HepG2 (cell line): ENCODE results near the gene LIME1. TPM values are rescaled to one million over a fixed set of nuclear protein-coding genes. Genes with fewer than 3 reads are reported as not detected.

Experiments used
- ADNP ChIP-seq: sonication (generic); formaldehyde crosslinking; IDR thresholded peaks from 2 replicates; pipeline ENCODE4 v1.4.0; 2020; ENCODE audit warnings: missing genetic modification reagents
- CCDC6 ChIP-seq: sonication (generic); formaldehyde crosslinking; IDR thresholded peaks from 2 replicates; pipeline ENCODE4 v1.8.1; 2022; ENCODE audit warnings: mild to moderate bottlenecking, missing genetic modification reagents, moderate library complexity
- FOXM1 ChIP-seq: sonication (generic); formaldehyde crosslinking; IDR thresholded peaks from 2 replicates; pipeline ENCODE4 v1.5.0; 2020; ENCODE audit warnings: missing genetic modification reagents
- MTA3 ChIP-seq: sonication (generic); formaldehyde crosslinking; IDR thresholded peaks from 2 replicates; pipeline ENCODE4 v1.4.0; 2020; ENCODE audit warnings: missing genetic modification reagents
- MTF2 ChIP-seq: sonication (generic); formaldehyde crosslinking; IDR thresholded peaks from 2 replicates; pipeline ENCODE4 v1.5.0; 2020; ENCODE audit warnings: missing genetic modification reagents, borderline replicate concordance
- MYPOP ChIP-seq: sonication (generic); formaldehyde crosslinking; IDR thresholded peaks from 2 replicates; pipeline ENCODE4 v1.8.1; 2023; ENCODE audit warnings: mild to moderate bottlenecking, moderate library complexity, missing genetic modification reagents
- PHB2 ChIP-seq: fragments of 450-650 bp; IDR thresholded peaks from 2 replicates; pipeline ENCODE4 v1.6.1; 2018; ENCODE audit not compliant: partially characterized antibody
- RARG ChIP-seq: sonication (generic); formaldehyde crosslinking; IDR thresholded peaks from 2 replicates; pipeline ENCODE4 v1.4.0; 2020; ENCODE audit warnings: low read depth, mild to moderate bottlenecking, missing genetic modification reagents
- RCOR2 ChIP-seq: IDR thresholded peaks from 2 replicates; pipeline ENCODE4 v1.6.1; 2016; ENCODE audit warnings: missing biosample characterization, missing genetic modification reagents
- SRY ChIP-seq: sonication (generic); formaldehyde crosslinking; IDR thresholded peaks from 2 replicates; pipeline ENCODE4 v1.8.0; 2022; ENCODE audit warnings: mild to moderate bottlenecking, missing genetic modification reagents
- YY1 ChIP-seq: IDR thresholded peaks from 2 replicates; pipeline ENCODE4 v1.6.1; 2011; ENCODE audit warnings: low read length, low read depth, moderate library complexity, mild to moderate bottlenecking; ENCODE audit not compliant: insufficient read depth, insufficient replicate concordance
- ZNF224 ChIP-seq: sonication (generic); formaldehyde crosslinking; IDR thresholded peaks from 2 replicates; pipeline ENCODE4 v1.5.0; 2020; ENCODE audit warnings: mild to moderate bottlenecking, missing genetic modification reagents
- ZNF44 ChIP-seq: sonication (generic); formaldehyde crosslinking; IDR thresholded peaks from 2 replicates; pipeline ENCODE4 v1.5.1; 2020; ENCODE audit warnings: mild to moderate bottlenecking, missing genetic modification reagents
- ZNF766 ChIP-seq: sonication (generic); formaldehyde crosslinking; IDR thresholded peaks from 2 replicates; pipeline ENCODE4 v1.5.0; 2020; ENCODE audit warnings: missing genetic modification reagents, borderline replicate concordance
- ZNF879 ChIP-seq: sonication (generic); formaldehyde crosslinking; IDR thresholded peaks from 2 replicates; pipeline ENCODE4 v1.8.1; 2023; ENCODE audit warnings: missing genetic modification reagents
- ZSCAN30 ChIP-seq: sonication (generic); formaldehyde crosslinking; IDR thresholded peaks from 2 replicates; pipeline ENCODE4 v1.5.0; 2020; ENCODE audit warnings: mild to moderate bottlenecking, missing genetic modification reagents
- polyA plus RNA-seq, 8 experiments: library from polyadenylated mRNA; depleted of rRNA in 3 of 8; stranded (reverse) in 7 of 8; unstranded in 1 of 8; fragments of >200 nt; fragmentation: Illumina TruSeq in 4 of 8; extraction: Trizol in 4 of 8; gene quantifications; 2 replicates each; pipeline versions ENCODE4 v1.2.1 to v1.2.3, GENCODE V29; 2011 to 2016; ENCODE audit warnings: low read depth in 4 of 8, missing spikeins in 1 of 8, mixed read lengths in 1 of 8; ENCODE audit not compliant: insufficient read depth in 1 of 8
- total RNA-seq, 5 experiments: library from RNA; depleted of rRNA; stranded (reverse); fragments of >200 nt; fragmentation: Illumina TruSeq; extraction: Trizol; gene quantifications; 2 replicates each; pipeline ENCODE4 v1.2.3, GENCODE V29; 2016; ENCODE audit warnings: low read depth in 1 of 5
- TF ChIP-seq, protein P1 (sequence below): sonication (generic); formaldehyde crosslinking; IDR thresholded peaks from 2 replicates; pipeline ENCODE4 v1.5.0; 2020; ENCODE audit warnings: mild to moderate bottlenecking, missing genetic modification reagents
- TF ChIP-seq, protein P2 (sequence below): sonication (generic); formaldehyde crosslinking; IDR thresholded peaks from 2 replicates; pipeline ENCODE4 v1.9.0; 2021; ENCODE audit warnings: missing genetic modification reagents, mild to moderate bottlenecking, borderline replicate concordance
- TF ChIP-seq, protein P3 (sequence below): sonication (generic); formaldehyde crosslinking; IDR thresholded peaks from 2 replicates; pipeline ENCODE4 v1.4.0; 2020; ENCODE audit warnings: missing genetic modification reagents, borderline replicate concordance
- TF ChIP-seq, protein P4 (sequence below): sonication (generic); formaldehyde crosslinking; conservative IDR thresholded peaks from 2 replicates; pipeline ENCODE4 v1.4.0; 2020; ENCODE audit warnings: missing genetic modification reagents

LIME1 gene
- total and polyA plus RNA-seq, 2 of the 13 experiments (the other 11 are each of a cell fraction or from before 2014, with no cell fraction given) = 13.0 to 61.5 TPM

DNA sequence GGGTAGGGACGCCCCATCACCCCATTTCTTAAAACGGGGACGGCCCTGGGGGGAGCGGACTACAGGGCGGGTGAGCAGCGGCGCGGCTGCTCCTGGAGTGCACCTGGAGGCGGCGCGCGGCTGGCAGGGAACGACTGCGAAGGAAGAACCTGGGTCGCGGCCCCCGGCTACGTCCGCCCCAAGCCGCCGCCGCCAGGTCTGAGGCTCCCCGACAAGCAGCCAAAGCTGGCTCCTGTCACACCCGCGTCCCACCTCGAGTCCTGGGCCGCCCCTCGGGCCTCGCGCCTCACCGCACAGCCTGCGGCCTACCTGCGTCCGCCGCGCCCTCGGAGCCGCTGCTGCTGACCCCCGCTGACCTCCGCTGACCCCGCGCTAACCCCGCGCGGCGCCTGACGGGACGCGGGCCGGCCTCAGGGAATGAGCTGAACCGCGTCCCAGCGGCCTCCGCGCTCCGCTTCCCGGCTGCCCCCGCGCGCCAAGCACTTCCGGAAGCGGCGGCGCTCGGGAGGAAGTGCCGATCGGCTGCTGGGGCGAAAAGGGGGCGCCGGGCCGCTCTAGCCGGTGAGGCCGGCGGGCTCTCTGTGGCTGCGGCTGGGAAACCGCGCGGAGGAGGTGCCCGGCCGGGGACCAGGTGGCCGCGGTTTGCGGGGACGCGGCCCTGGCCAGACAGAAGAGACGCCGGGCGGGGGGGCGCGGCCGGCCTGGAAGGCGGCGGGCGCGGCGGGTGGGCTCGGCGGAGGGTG, 28.7 kb upstream of the LIME1 start, which contains the start of the genes ARFRP1 and ZGPAT (continued):
- no peak for TF ChIP-seq ZSCAN30 (CRISPR knock-in tag)
- peak; percentile 80; the same call in 1 of the 2 replicates for TF ChIP-seq MYPOP (CRISPR knock-in tag)
- 0 out of 2 replicates have a peak, but pooled peaks have one; percentile 24 for TF ChIP-seq ZNF224 (CRISPR knock-in tag)
- TF ChIP-seq, protein P1, sequence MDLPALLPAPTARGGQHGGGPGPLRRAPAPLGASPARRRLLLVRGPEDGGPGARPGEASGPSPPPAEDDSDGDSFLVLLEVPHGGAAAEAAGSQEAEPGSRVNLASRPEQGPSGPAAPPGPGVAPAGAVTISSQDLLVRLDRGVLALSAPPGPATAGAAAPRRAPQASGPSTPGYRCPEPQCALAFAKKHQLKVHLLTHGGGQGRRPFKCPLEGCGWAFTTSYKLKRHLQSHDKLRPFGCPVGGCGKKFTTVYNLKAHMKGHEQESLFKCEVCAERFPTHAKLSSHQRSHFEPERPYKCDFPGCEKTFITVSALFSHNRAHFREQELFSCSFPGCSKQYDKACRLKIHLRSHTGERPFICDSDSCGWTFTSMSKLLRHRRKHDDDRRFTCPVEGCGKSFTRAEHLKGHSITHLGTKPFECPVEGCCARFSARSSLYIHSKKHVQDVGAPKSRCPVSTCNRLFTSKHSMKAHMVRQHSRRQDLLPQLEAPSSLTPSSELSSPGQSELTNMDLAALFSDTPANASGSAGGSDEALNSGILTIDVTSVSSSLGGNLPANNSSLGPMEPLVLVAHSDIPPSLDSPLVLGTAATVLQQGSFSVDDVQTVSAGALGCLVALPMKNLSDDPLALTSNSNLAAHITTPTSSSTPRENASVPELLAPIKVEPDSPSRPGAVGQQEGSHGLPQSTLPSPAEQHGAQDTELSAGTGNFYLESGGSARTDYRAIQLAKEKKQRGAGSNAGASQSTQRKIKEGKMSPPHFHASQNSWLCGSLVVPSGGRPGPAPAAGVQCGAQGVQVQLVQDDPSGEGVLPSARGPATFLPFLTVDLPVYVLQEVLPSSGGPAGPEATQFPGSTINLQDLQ (CRISPR knock-in tag) = 0 out of 2 replicates have a peak, but pooled peaks have one; percentile 82
- TF ChIP-seq ZNF44 (CRISPR knock-in tag) = peak; percentile 81; the same call in 1 of the 2 replicates
- peak; percentile 87 for TF ChIP-seq FOXM1 (CRISPR knock-in tag)
- peak; percentile 93 for TF ChIP-seq ZNF766 (CRISPR knock-in tag)
- no peak for TF ChIP-seq RCOR2
- TF ChIP-seq, protein P2, sequence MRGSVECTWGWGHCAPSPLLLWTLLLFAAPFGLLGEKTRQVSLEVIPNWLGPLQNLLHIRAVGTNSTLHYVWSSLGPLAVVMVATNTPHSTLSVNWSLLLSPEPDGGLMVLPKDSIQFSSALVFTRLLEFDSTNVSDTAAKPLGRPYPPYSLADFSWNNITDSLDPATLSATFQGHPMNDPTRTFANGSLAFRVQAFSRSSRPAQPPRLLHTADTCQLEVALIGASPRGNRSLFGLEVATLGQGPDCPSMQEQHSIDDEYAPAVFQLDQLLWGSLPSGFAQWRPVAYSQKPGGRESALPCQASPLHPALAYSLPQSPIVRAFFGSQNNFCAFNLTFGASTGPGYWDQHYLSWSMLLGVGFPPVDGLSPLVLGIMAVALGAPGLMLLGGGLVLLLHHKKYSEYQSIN (CRISPR knock-in tag) = no peak
- TF ChIP-seq PHB2 = no peak
- TF ChIP-seq YY1 = peak; percentile 90
- peak; percentile 98; the same call in 1 of the 2 replicates for TF ChIP-seq SRY (CRISPR knock-in tag)
- TF ChIP-seq RARG (CRISPR knock-in tag) = no peak
- TF ChIP-seq, protein P3, sequence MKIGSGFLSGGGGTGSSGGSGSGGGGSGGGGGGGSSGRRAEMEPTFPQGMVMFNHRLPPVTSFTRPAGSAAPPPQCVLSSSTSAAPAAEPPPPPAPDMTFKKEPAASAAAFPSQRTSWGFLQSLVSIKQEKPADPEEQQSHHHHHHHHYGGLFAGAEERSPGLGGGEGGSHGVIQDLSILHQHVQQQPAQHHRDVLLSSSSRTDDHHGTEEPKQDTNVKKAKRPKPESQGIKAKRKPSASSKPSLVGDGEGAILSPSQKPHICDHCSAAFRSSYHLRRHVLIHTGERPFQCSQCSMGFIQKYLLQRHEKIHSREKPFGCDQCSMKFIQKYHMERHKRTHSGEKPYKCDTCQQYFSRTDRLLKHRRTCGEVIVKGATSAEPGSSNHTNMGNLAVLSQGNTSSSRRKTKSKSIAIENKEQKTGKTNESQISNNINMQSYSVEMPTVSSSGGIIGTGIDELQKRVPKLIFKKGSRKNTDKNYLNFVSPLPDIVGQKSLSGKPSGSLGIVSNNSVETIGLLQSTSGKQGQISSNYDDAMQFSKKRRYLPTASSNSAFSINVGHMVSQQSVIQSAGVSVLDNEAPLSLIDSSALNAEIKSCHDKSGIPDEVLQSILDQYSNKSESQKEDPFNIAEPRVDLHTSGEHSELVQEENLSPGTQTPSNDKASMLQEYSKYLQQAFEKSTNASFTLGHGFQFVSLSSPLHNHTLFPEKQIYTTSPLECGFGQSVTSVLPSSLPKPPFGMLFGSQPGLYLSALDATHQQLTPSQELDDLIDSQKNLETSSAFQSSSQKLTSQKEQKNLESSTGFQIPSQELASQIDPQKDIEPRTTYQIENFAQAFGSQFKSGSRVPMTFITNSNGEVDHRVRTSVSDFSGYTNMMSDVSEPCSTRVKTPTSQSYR (CRISPR knock-in tag) = peak; percentile 81
- peak; percentile 100 for TF ChIP-seq MTF2 (CRISPR knock-in tag)
- TF ChIP-seq, protein P4, sequence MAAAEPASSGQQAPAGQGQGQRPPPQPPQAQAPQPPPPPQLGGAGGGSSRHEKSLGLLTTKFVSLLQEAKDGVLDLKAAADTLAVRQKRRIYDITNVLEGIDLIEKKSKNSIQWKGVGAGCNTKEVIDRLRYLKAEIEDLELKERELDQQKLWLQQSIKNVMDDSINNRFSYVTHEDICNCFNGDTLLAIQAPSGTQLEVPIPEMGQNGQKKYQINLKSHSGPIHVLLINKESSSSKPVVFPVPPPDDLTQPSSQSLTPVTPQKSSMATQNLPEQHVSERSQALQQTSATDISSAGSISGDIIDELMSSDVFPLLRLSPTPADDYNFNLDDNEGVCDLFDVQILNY (CRISPR knock-in tag) = peak; percentile 95
- TF ChIP-seq CCDC6 (CRISPR knock-in tag) = peak; percentile 96
- peak; percentile 75; the same call in 1 of the 2 replicates for TF ChIP-seq MTA3
- TF ChIP-seq ADNP = no peak
- TF ChIP-seq ZNF879 (CRISPR knock-in tag) = 0 out of 2 replicates have a peak, but pooled peaks have one; percentile 3
